GM12872 (cell line): ENCODE measurements around the gene USP24.

Experiments
- CTCF ChIP-seq: IDR thresholded peaks from 3 replicates; pipeline ENCODE4 v1.5.1; 2011; ENCODE audit warnings: low read depth, mild to moderate bottlenecking, low read length, moderate library complexity; ENCODE audit not compliant: insufficient read depth

Gene USP24

GRCh38 chr1:55203064-55203463 is 12.1 kb downstream of the USP24 start:
- no peak for TF ChIP-seq CTCF

GRCh38 chr1:55200667-55201066 is 14.5 kb downstream of the USP24 start:
- TF ChIP-seq CTCF = no peak

- no peak for TF ChIP-seq CTCF
These were observed 17.1 kb downstream of the USP24 start for GRCh38 chr1:55198044-55198443.

GRCh38 chr1:55197099-55197498 is 18.1 kb downstream of the USP24 start:
- TF ChIP-seq CTCF = no peak

GRCh38 chr1:55196433-55197035 is 18.6 kb downstream of the USP24 start:
- TF ChIP-seq CTCF = no peak

- TF ChIP-seq CTCF = no peak
These were observed 19.5 kb downstream of the USP24 start for GRCh38 chr1:55195521-55196233.

- no peak for TF ChIP-seq CTCF
These were observed 20.3 kb downstream of the USP24 start for GRCh38 chr1:55194851-55195250.
